ENCODE measurements around the gene MBTPS2.

MBTPS2 gene

GRCh38 chrX:21926527-21927278, 87.3 kb downstream of the MBTPS2 start (continued):
- no peak; the same call in 1 of the 2 replicates for TF ChIP-seq PRDM10 (tag by site-specific recombination; IDR thresholded peaks at IDR 0.05)

- no peak for TF ChIP-seq SP7 (tag by site-specific recombination; IDR thresholded peaks at IDR 0.05)
- no peak for TF ChIP-seq ZNF362 (tag by site-specific recombination; IDR thresholded peaks at IDR 0.05)
- TF ChIP-seq ZNF660 (tag by site-specific recombination; IDR thresholded peaks at IDR 0.05), result no peak
- TF ChIP-seq INSM2 (tag by site-specific recombination; IDR thresholded peaks at IDR 0.05), result no peak
- TF ChIP-seq ZNF184 (tag by site-specific recombination; IDR thresholded peaks at IDR 0.05), result no peak
- no peak for TF ChIP-seq ZFP69B (tag by site-specific recombination; IDR thresholded peaks at IDR 0.05)
- no peak for TF ChIP-seq EGR2 (tag by site-specific recombination; IDR thresholded peaks at IDR 0.05; ENCODE audit: low read depth)
- TF ChIP-seq ZFHX2 (tag by site-specific recombination; conservative IDR thresholded peaks at IDR 0.05), result no peak
- Histone ChIP-seq H3K4me3 (ENCODE audit: low read depth, low read length) (no peak overlapping the region), H3K9me3 (ENCODE audit: control insufficient read depth, insufficient read depth, low read depth, low read length) (no peaks in the 10 kb centered on the region), H3K4me1 (ENCODE audit: control insufficient read depth, insufficient read depth, low read length) (peaks cover 8% of the 10 kb centered on the region), H3K36me3 (ENCODE audit: control insufficient read depth in 2 of 2, insufficient read depth in 1 of 2, low read length in 2 of 2) (no peaks in the 10 kb centered on the region), H3K27ac (ENCODE audit: extremely low read depth, low read depth, low read length) (no peak overlapping the region)
- ChIA-PET CTCF (interaction anchor here (0.7 to 1.1 kb wide), 2 partner anchors 31 to 56 kb away, joined by 3 to 4 read pairs; no protein-coding TSS in a partner anchor), POLR2A (interaction anchor here (0.7 kb wide), 1 partner anchor 1993 kb away, joined by 3 read pairs; no protein-coding TSS in a partner anchor)
Observed at GRCh38 chrX:21929209-21929608, 89.8 kb downstream of the MBTPS2 start.

GRCh38 chrX:21930986-21931385, 91.6 kb downstream of the MBTPS2 start:
- CTCF ChIA-PET, result interaction anchor here (0.7 kb wide), 1 partner anchor 183 kb away, joined by 3 read pairs; no protein-coding TSS in a partner anchor
- H3K4me1 ChIP-seq (ENCODE audit: control insufficient read depth, insufficient read depth, low read length), result peaks cover 8% of the 10 kb centered on the region
- H3K27ac ChIP-seq (ENCODE audit: extremely low read depth, low read depth, low read length), result no peak overlapping the region
- POLR2A ChIA-PET, result no interaction called here
- no peaks in the 10 kb centered on the region for H3K36me3 ChIP-seq (ENCODE audit: control insufficient read depth in 2 of 2, insufficient read depth in 1 of 2, low read length in 2 of 2)
- H3K4me3 ChIP-seq (ENCODE audit: low read depth, low read length), result no peak overlapping the region
- no peaks in the 10 kb centered on the region for H3K9me3 ChIP-seq (ENCODE audit: control insufficient read depth, insufficient read depth, low read depth, low read length)
- no peak for TF ChIP-seq ZNF747 (tag by site-specific recombination; IDR thresholded peaks at IDR 0.05)
- no peak for TF ChIP-seq ZNF202 (tag by site-specific recombination; IDR thresholded peaks at IDR 0.05; ENCODE audit: borderline replicate concordance)
- TF ChIP-seq ZBTB20 (tag by site-specific recombination; IDR thresholded peaks at IDR 0.05), result no peak
- TF ChIP-seq ZNF501 (tag by site-specific recombination; IDR thresholded peaks at IDR 0.05), result no peak
- no peak for TF ChIP-seq ZNF274 (IDR thresholded peaks at IDR 0.05; ENCODE audit: low read length)
- no peak for TF ChIP-seq ZNF274 (tag by site-specific recombination; IDR thresholded peaks at IDR 0.05; ENCODE audit: borderline replicate concordance)
- no peak for TF ChIP-seq INSM2 (tag by site-specific recombination; IDR thresholded peaks at IDR 0.05)
- no peak for TF ChIP-seq KLF7 (tag by site-specific recombination; IDR thresholded peaks at IDR 0.05; ENCODE audit: borderline replicate concordance)
- TF ChIP-seq KLF16 (tag by site-specific recombination; IDR thresholded peaks at IDR 0.05), result no peak
- no peak for TF ChIP-seq ZNF2 (tag by site-specific recombination; IDR thresholded peaks at IDR 0.05)
- no peak for TF ChIP-seq PRDM4 (tag by site-specific recombination; IDR thresholded peaks at IDR 0.05)
- no peak for TF ChIP-seq SP3 (tag by site-specific recombination; IDR thresholded peaks at IDR 0.05)
- TF ChIP-seq ZNF19 (tag by site-specific recombination; IDR thresholded peaks at IDR 0.05; ENCODE audit: low read depth), result no peak
- TF ChIP-seq ZNF555 (tag by site-specific recombination; conservative IDR thresholded peaks at IDR 0.05), result no peak
